Neural cell (in vitro differentiated cells): ENCODE measurements around the gene MYOT. TPM values are rescaled to one million over a fixed set of nuclear protein-coding genes. Genes with fewer than 3 reads are reported as not detected.

Experiments used
- H2AFZ ChIP-seq: fragments of 200-600, 300-800 bp; sonication (generic), shearing (Covaris generic); 2 replicates; pipeline ENCODE4 v1.6.0; 2014; ENCODE audit warnings: low read depth, mild to moderate bottlenecking, antibody characterized with exemption, low read length, moderate library complexity
- H3F3A ChIP-seq: fragments of 200-600 bp; shearing (Covaris generic); 2 replicates; pipeline ENCODE4 v1.6.1; 2016; ENCODE audit warnings: mild to moderate bottlenecking, moderate library complexity, mixed read lengths, antibody characterized with exemption, low read length; ENCODE audit not compliant: insufficient read depth, poor library complexity, severe bottlenecking
- H3K27ac ChIP-seq: fragments of 200-600, 300-800 bp; sonication (generic), shearing (Covaris generic); 2 replicates; pipeline ENCODE4 v1.5.1; 2014; ENCODE audit warnings: mild to moderate bottlenecking, low read length, moderate library complexity
- H3K27me3 ChIP-seq: fragments of 300-800, 200-600 bp; sonication (generic), shearing (Covaris generic); 2 replicates; pipeline ENCODE4 v1.6.0; 2014; ENCODE audit warnings: mild to moderate bottlenecking, low read depth, low read length, moderate library complexity; ENCODE audit not compliant: insufficient read depth
- H3K36me3 ChIP-seq: fragments of 300-800, 200-600 bp; sonication (generic), shearing (Covaris generic); 2 replicates; pipeline ENCODE4 v1.5.1; 2014; ENCODE audit warnings: mild to moderate bottlenecking, antibody characterized with exemption, low read length, moderate library complexity; ENCODE audit not compliant: insufficient read depth
- H3K4me2 ChIP-seq: fragments of 300-800, 200-600 bp; sonication (generic), shearing (Covaris generic); 2 replicates; pipeline ENCODE4 v1.6.0; 2014; ENCODE audit warnings: mild to moderate bottlenecking, low read length
- H3K4me3 ChIP-seq: fragments of 300-800, 200-600 bp; sonication (generic), shearing (Covaris generic); 2 replicates; pipeline ENCODE4 v1.5.1; 2014; ENCODE audit warnings: mild to moderate bottlenecking, low read length, moderate library complexity
- H3K79me2 ChIP-seq: fragments of 200-600 bp; shearing (Covaris generic); replicated peaks from 2 replicates; pipeline ENCODE4 v1.6.0; 2014; ENCODE audit warnings: mild to moderate bottlenecking, low read length, moderate library complexity; ENCODE audit not compliant: insufficient read depth
- H3K9ac ChIP-seq: fragments of 300-800, 200-600 bp; sonication (generic), shearing (Covaris generic); 2 replicates; pipeline ENCODE4 v1.6.1; 2016; ENCODE audit warnings: mild to moderate bottlenecking, low read length, mixed read lengths
- H3K9me2 ChIP-seq: fragments of 200-600 bp; shearing (Covaris generic); 2 replicates; pipeline ENCODE4 v1.6.1; 2016; ENCODE audit warnings: mild to moderate bottlenecking, low read length, mixed read lengths; ENCODE audit not compliant: insufficient read depth
- H3K9me3 ChIP-seq: fragments of 200-600, 300-800 bp; sonication (generic), shearing (Covaris generic); 2 replicates; pipeline ENCODE4 v1.6.1; 2016; ENCODE audit warnings: mild to moderate bottlenecking, mixed run types, low read length, moderate library complexity, mixed read lengths
- H4K20me1 ChIP-seq: fragments of 200-600 bp; shearing (Covaris generic); 2 replicates; pipeline ENCODE4 v1.6.1; 2016; ENCODE audit warnings: mild to moderate bottlenecking, mixed run types; ENCODE audit not compliant: insufficient read depth
- CTCF ChIP-seq: fragments of 450-650 bp; IDR thresholded peaks from 2 replicates; pipeline ENCODE4 v1.5.1; 2014; ENCODE audit warnings: antibody characterized with exemption, mild to moderate bottlenecking, moderate library complexity; ENCODE audit not compliant: poor library complexity, severe bottlenecking
- EP300 ChIP-seq: fragments of 450-650 bp; conservative IDR thresholded peaks from 2 replicates; pipeline ENCODE4 v1.6.1; 2014; ENCODE audit warnings: antibody characterized with exemption, mild to moderate bottlenecking, moderate library complexity; ENCODE audit not compliant: poor library complexity, severe bottlenecking
- EZH2 ChIP-seq: fragments of 200-600, 300-800 bp; shearing (Covaris generic), sonication (generic); IDR thresholded peaks from 2 replicates; pipeline ENCODE4 v1.6.1; 2014; ENCODE audit warnings: antibody characterized with exemption, low read length, borderline replicate concordance, mild to moderate bottlenecking; ENCODE audit not compliant: insufficient read depth, poor library complexity, severe bottlenecking
- MXI1 ChIP-seq: fragments of 450-650 bp; conservative IDR thresholded peaks from 2 replicates; pipeline ENCODE4 v1.6.1; 2014; ENCODE audit warnings: antibody characterized with exemption, mild to moderate bottlenecking; ENCODE audit not compliant: poor library complexity, severe bottlenecking
- POLR2AphosphoS5 ChIP-seq: IDR thresholded peaks from 2 replicates; pipeline ENCODE4 v1.6.1; 2012
- RAD21 ChIP-seq: fragments of 450-650 bp; conservative IDR thresholded peaks from 2 replicates; pipeline ENCODE4 v1.6.1; 2014; ENCODE audit warnings: antibody characterized with exemption, mild to moderate bottlenecking, moderate library complexity
- REST ChIP-seq: IDR thresholded peaks from 2 replicates; pipeline ENCODE4 v1.6.1; 2012; ENCODE audit warnings: borderline replicate concordance
- SMC3 ChIP-seq: fragments of 450-650 bp; conservative IDR thresholded peaks from 2 replicates; pipeline ENCODE4 v1.6.1; 2014; ENCODE audit warnings: antibody characterized with exemption, mild to moderate bottlenecking, moderate library complexity; ENCODE audit not compliant: poor library complexity
- TAF1 ChIP-seq: IDR thresholded peaks from 2 replicates; pipeline ENCODE4 v1.6.1; 2012; ENCODE audit warnings: low read depth
- polyA plus RNA-seq: library from polyadenylated mRNA; depleted of rRNA; stranded (reverse); fragments of >200 nt; gene quantifications from 2 replicates; pipeline ENCODE4 v1.2.3, GENCODE V29; 2014

MYOT gene
- polyA plus RNA-seq, 1 donor from 2014 or later, result not detected

GRCh38 chr5:137932800-137933199 lies 65.1 kb downstream of the MYOT start (continued):
- TF ChIP-seq MXI1, result no peak

GRCh38 chr5:137933491-137933911 lies 65.8 kb downstream of the MYOT start:
- Histone ChIP-seq H4K20me1 (no peaks in the 10 kb centered on the region), H2AFZ (no peak overlapping the region), H3K9ac (no peak overlapping the region), H3K27ac (no peak overlapping the region), H3K9me3 (no peaks in the 10 kb centered on the region), H3K4me3 (no peak overlapping the region), H3K36me3 (peaks cover 3% of the 10 kb centered on the region), H3K79me2 (no peaks in the 10 kb centered on the region), H3K4me2 (no peak overlapping the region), H3F3A (no peaks in the 10 kb centered on the region), H3K9me2 (no peaks in the 10 kb centered on the region), H3K27me3 (no peaks in the 10 kb centered on the region)
- no peak for TF ChIP-seq EZH2
- TF ChIP-seq POLR2AphosphoS5, result no peak
- no peak for TF ChIP-seq MXI1
- TF ChIP-seq CTCF, result no peak

GRCh38 chr5:137935190-137935589 lies 67.5 kb downstream of the MYOT start:
- Histone ChIP-seq H3K4me3 (no peak overlapping the region), H4K20me1 (no peaks in the 10 kb centered on the region), H3F3A (no peaks in the 10 kb centered on the region), H3K9me3 (no peaks in the 10 kb centered on the region), H2AFZ (no peak overlapping the region), H3K27ac (no peak overlapping the region), H3K9me2 (no peaks in the 10 kb centered on the region), H3K27me3 (no peaks in the 10 kb centered on the region), H3K9ac (no peak overlapping the region), H3K4me2 (no peak overlapping the region), H3K79me2 (no peaks in the 10 kb centered on the region), H3K36me3 (peaks cover 10% of the 10 kb centered on the region)
- TF ChIP-seq SMC3 (no peak), TAF1 (no peak), EZH2 (no peak), EP300 (no peak)

GRCh38 chr5:137935694-137936093 lies 68.0 kb downstream of the MYOT start:
- no peaks in the 10 kb centered on the region for H3K79me2 ChIP-seq
- no peaks in the 10 kb centered on the region for H3K9me2 ChIP-seq
- H2AFZ ChIP-seq, result no peak overlapping the region
- H3K36me3 ChIP-seq, result peaks cover 10% of the 10 kb centered on the region
- no peaks in the 10 kb centered on the region for H4K20me1 ChIP-seq
- H3K4me2 ChIP-seq, result no peak overlapping the region
- no peaks in the 10 kb centered on the region for H3K27me3 ChIP-seq
- TF ChIP-seq MXI1, result no peak
- TF ChIP-seq RAD21, result no peak
- no peak for TF ChIP-seq REST
- no peak for TF ChIP-seq EZH2
- no peak for TF ChIP-seq POLR2AphosphoS5
- no peak for TF ChIP-seq TAF1
- TF ChIP-seq SMC3, result no peak
- no peak for TF ChIP-seq EP300
- no peak for TF ChIP-seq CTCF
- no peak overlapping the region for H3K9ac ChIP-seq
- no peak overlapping the region for H3K27ac ChIP-seq
- no peaks in the 10 kb centered on the region for H3F3A ChIP-seq
- H3K4me3 ChIP-seq, result no peak overlapping the region
- no peaks in the 10 kb centered on the region for H3K9me3 ChIP-seq
